HEK293T (cell line): ENCODE results near the gene TPK1.
"Not testable (repeated sequence)": the region's sequence is repeated elsewhere in the genome, so short reads cannot be mapped to it uniquely, and the experiment has no call there.

Source experiments
- ARNT ChIP-seq: fragments of 450-650 bp; IDR thresholded peaks from 2 replicates; pipeline ENCODE4 v1.6.1; 2017; ENCODE audit warnings: mild to moderate bottlenecking
- BHLHE40 ChIP-seq: fragments of 450-650 bp; IDR thresholded peaks from 2 replicates; pipeline ENCODE4 v1.6.1; 2016; ENCODE audit warnings: mild to moderate bottlenecking, moderate library complexity, borderline replicate concordance
- ELF4 ChIP-seq: fragments of 450-650 bp; IDR thresholded peaks from 2 replicates; pipeline ENCODE4 v1.6.1; 2017; ENCODE audit warnings: antibody characterized with exemption
- FOXA1 ChIP-seq: fragments of 450-650 bp; IDR thresholded peaks from 2 replicates; pipeline ENCODE4 v1.6.1; 2016; ENCODE audit warnings: mild to moderate bottlenecking
- FOXK2 ChIP-seq: fragments of 450-650 bp; IDR thresholded peaks from 2 replicates; pipeline ENCODE4 v1.6.1; 2016; ENCODE audit warnings: mild to moderate bottlenecking
- FOXM1 ChIP-seq: fragments of 450-650 bp; IDR thresholded peaks from 2 replicates; pipeline ENCODE4 v1.6.1; 2017; ENCODE audit warnings: mild to moderate bottlenecking, borderline replicate concordance
- HDGF ChIP-seq: fragments of 450-650 bp; IDR thresholded peaks from 2 replicates; pipeline ENCODE4 v1.6.1; 2017; ENCODE audit warnings: antibody characterized with exemption, borderline replicate concordance
- PKNOX1 ChIP-seq: fragments of 450-650 bp; IDR thresholded peaks from 2 replicates; pipeline ENCODE4 v1.6.1; 2016
- SP1 ChIP-seq: fragments of 450-650 bp; IDR thresholded peaks from 2 replicates; pipeline ENCODE4 v1.6.1; 2017
- SUZ12 ChIP-seq: fragments of 450-650 bp; IDR thresholded peaks from 2 replicates; pipeline ENCODE4 v1.6.1; 2016; ENCODE audit warnings: mild to moderate bottlenecking
- TARDBP ChIP-seq: fragments of 450-650 bp; IDR thresholded peaks from 2 replicates; pipeline ENCODE4 v1.6.1; 2016

GRCh38 chr7:144726840-144727239 is 109.0 kb downstream of the TPK1 start:
- TF ChIP-seq PKNOX1, ARNT, SP1, HDGF, TARDBP, FOXM1, SUZ12, ELF4, BHLHE40, FOXK2, FOXA1: not testable (repeated sequence)
